ENCODE results near the gene MEST.

DNA sequence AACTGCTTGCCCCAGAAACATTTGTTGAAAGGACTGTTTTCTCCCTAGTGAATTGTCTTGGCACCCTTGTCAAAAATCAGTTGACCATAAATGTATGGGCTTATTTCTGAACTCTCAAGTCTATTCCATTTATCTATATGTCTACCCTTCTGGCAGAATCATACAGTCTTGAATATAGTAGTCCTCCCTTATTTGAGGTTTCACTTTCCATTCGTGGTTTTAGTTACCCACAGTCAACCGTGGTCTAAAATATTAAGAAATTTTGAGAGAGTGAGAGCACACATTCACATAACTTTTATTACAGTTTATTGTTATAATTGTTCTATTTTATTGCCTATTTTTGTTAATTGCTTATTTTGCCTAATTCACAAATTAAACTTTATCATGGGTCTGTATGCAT is 33.6 kb upstream of the MEST start:
- TF ChIP-seq, protein P1, sequence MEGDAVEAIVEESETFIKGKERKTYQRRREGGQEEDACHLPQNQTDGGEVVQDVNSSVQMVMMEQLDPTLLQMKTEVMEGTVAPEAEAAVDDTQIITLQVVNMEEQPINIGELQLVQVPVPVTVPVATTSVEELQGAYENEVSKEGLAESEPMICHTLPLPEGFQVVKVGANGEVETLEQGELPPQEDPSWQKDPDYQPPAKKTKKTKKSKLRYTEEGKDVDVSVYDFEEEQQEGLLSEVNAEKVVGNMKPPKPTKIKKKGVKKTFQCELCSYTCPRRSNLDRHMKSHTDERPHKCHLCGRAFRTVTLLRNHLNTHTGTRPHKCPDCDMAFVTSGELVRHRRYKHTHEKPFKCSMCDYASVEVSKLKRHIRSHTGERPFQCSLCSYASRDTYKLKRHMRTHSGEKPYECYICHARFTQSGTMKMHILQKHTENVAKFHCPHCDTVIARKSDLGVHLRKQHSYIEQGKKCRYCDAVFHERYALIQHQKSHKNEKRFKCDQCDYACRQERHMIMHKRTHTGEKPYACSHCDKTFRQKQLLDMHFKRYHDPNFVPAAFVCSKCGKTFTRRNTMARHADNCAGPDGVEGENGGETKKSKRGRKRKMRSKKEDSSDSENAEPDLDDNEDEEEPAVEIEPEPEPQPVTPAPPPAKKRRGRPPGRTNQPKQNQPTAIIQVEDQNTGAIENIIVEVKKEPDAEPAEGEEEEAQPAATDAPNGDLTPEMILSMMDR (conservative IDR thresholded peaks at IDR 0.05), result no peak
- TF ChIP-seq ZFX (IDR thresholded peaks at IDR 0.05), result no peak

All from C4-2B (cell line).